Activated T-cell treated with anti-CD3 and anti-CD28 coated beads, Interleukin-2, amount 50 U/mL, for 24 hours (primary cell): Measurements from ENCODE around the gene DET1.
"Not testable (repeated sequence)": the region's sequence is repeated elsewhere in the genome, so short reads cannot be mapped to it uniquely, and the experiment has no call there.

ENCODE experiments used
- DNase-seq: peaks from one replicate; pipeline ENCODE4 v3.0.0-alpha.2; 2020
- H3K27ac Mint-ChIP-seq: 2 replicates; pipeline ENCODE4 v1.8.0; 2020; ENCODE audit warnings: mild to moderate bottlenecking, mixed read lengths
- H3K27me3 Mint-ChIP-seq: 2 replicates; pipeline ENCODE4 v1.8.0; 2020; ENCODE audit warnings: mixed read lengths
- H3K36me3 Mint-ChIP-seq: 2 replicates; pipeline ENCODE4 v1.8.0; 2020; ENCODE audit warnings: low read depth, mixed read lengths
- H3K4me1 Mint-ChIP-seq: 2 replicates; pipeline ENCODE4 v1.8.0; 2020; ENCODE audit warnings: low read depth, mixed read lengths
- H3K4me3 Mint-ChIP-seq: 2 replicates; pipeline ENCODE4 v1.8.0; 2020; ENCODE audit warnings: mild to moderate bottlenecking, moderate library complexity, mixed read lengths
- H3K9me3 Mint-ChIP-seq: 2 replicates; pipeline ENCODE4 v1.8.0; 2020; ENCODE audit warnings: mixed read lengths

The DET1 gene

DNA sequence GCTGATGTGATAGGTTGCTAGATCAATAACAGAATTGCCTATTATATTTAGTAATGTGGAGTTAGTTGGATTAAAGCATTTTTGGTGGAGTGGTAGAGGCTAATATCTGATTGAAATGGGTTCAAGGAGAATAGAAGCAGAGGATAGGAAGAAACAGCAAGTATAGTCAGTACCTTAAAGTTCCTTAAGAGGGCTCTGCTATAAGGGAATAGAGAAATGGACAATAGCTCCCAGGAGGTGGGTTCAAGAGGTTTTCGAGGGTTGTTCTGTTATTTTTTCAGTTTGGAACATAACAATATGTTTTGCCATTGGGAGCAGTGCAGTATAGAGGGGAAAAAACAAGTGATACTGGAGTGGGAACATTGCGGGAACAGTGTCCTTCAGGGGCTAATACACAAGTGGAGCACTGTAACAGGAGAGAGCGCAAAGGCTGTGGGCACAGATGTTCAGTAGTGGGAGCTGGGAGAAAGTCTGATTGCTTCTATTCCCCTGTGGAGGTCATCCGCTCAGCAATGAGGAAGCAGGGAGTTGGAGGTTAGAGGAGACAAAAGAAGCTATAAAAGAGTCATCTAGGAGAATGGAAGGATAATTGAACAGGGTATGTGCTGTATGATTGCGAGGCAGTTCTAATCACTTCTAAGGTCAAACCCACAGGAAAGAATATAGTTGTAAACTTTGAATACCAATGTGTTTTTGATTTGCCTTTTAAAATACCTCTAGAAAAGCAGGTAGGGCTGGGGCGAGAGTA, 75.7 kb downstream of the DET1 start:
- no peaks in the 10 kb centered on the region for H3K9me3 Mint-ChIP-seq
- peaks cover 19% of the 10 kb centered on the region for H3K4me1 Mint-ChIP-seq
- DNase-seq, result no peak
- no peak overlapping the region for H3K27ac Mint-ChIP-seq
- H3K4me3 Mint-ChIP-seq, result no peak overlapping the region
- H3K36me3 Mint-ChIP-seq, result peaks cover 42% of the 10 kb centered on the region
- H3K27me3 Mint-ChIP-seq, result no peaks in the 10 kb centered on the region

DNA sequence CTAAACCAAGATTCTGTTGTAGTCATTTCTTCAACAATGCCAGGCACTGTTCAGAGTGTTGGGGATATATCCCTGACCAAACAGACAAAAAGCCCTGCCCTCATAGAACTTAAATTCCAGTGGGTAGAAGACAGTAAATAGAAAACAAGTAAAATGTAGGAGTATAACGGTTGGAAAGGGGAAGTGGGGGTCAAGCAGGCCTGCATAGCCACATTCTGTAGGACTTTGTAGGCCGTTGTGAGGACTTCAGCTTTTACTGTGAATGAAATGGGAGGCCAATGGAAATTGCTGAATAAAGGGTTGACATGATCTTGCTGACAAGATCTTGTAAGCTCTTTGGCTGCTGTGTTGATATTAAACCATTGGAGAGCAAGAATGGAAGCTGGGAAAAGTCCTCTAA, 77.2 kb downstream of the DET1 start:
- H3K36me3 Mint-ChIP-seq, result peaks cover 42% of the 10 kb centered on the region
- peak overlapping the region; percentile 88 for H3K4me3 Mint-ChIP-seq
- H3K27me3 Mint-ChIP-seq, result no peaks in the 10 kb centered on the region
- no peaks in the 10 kb centered on the region for H3K9me3 Mint-ChIP-seq
- no peak overlapping the region for H3K27ac Mint-ChIP-seq
- peaks cover 32% of the 10 kb centered on the region for H3K4me1 Mint-ChIP-seq
- no peak for DNase-seq

DNA sequence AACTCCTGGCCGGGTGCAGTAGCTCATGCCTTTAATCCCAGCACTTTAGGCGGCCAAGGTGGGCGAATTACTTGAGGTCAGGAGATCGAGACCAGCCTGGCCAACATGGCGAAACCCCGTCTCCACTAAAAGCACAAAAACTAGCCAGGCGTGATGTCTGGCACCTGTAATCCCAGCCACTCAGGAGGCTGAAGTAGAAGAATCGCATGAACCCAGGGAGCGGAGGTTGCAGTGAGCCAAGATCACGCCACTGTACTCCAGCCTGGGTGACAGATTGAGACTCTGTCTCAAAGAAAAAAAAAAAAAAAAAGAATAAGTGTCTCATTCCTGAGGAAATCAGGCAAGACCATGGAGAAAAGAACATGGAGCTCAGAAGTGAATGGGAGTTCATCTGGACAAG, 77.8 kb downstream of the DET1 start:
- H3K4me1 Mint-ChIP-seq, result peaks cover 36% of the 10 kb centered on the region
- H3K4me3 Mint-ChIP-seq, result peak overlapping the region; percentile 88
- not testable (repeated sequence) for DNase-seq, H3K9me3 Mint-ChIP-seq, H3K27me3 Mint-ChIP-seq
- peaks cover 42% of the 10 kb centered on the region for H3K36me3 Mint-ChIP-seq
- peak overlapping the region; percentile 100 for H3K27ac Mint-ChIP-seq

DNA sequence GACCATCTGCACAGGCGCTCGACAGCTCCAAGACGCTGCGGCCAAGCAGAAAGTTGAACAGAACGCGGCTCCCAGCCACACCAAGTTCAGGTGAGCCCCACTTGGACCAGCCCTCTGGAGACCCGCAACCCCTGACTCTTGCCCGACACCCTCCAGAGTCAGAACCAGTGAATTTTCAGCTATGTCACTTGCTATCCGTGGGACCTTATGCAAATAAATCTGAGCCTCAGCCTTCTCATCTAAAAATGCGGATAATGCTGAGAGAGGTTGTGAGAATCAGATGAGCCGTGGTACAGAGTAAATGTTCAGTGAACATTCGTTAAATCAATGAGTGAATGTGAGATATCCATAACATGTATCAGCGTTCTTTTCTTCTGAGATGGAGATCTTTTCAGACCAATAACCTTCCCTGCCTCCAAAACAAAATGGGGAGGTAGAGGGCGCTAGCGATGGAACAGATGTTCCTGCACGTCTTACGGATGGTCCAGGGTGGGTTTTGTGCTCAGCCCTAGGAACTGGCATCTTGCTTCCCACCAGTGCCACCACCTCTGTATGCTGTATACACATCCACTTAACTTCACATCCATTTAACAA, 78.4 kb downstream of the DET1 start:
- peak overlapping the region; percentile 88 for H3K4me3 Mint-ChIP-seq
- no peaks in the 10 kb centered on the region for H3K9me3 Mint-ChIP-seq
- H3K27ac Mint-ChIP-seq, result peak overlapping the region; percentile 100
- DNase-seq, result no peak
- no peaks in the 10 kb centered on the region for H3K27me3 Mint-ChIP-seq
- H3K36me3 Mint-ChIP-seq, result peaks cover 42% of the 10 kb centered on the region
- peaks cover 36% of the 10 kb centered on the region for H3K4me1 Mint-ChIP-seq

DNA sequence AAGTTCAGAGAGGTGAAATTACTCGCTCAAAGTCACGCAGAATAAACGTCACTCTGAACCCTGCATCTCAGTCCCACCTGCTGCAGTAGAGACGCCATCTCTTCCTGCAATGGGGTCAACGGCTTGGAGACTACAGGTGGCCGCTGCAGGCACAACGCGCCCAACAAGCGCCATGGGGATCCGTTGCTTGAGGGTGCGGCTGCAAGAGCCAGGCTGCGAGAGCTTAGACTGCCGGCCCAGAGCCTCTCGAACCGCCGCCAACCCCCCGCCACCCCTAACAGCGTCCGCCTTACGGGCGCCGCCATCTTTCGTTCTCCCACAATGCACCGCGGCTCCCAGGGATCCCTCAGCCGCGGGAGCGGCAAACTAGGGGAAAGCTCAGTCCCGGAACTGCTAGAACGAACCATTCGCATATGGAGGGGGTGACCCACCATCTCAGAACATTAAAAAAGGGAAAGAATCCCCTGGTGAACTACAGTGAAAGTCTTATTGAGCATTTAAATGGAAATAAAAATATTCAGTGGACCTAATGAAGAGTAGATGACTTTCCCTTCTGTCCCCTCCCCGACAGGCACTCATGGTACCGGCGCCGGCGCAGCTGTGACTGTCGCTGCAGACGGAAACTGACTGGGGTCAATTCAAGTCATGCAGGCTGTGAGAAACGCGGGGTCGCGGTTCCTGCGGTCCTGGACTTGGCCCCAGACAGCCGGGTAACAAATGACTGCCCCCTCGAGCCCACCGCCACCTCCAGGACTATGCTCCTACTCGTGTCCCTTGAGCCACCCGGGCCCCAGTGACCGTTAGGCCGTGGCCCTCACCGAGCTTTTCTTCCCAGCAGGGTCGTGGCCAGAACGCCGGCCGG, 79.2 kb downstream of the DET1 start, which contains the start of the genes MRPL46 and MRPS11:
Gene MRPL46, minus strand, starts transcription at position 316 of the 862 bp plus-strand sequence. Its CDS starts 11 bp downstream, at position 305.
Gene MRPS11, plus strand, starts transcription at position 636 of the 862 bp plus-strand sequence. Its CDS starts 10 bp downstream, at position 646.
- Mint-ChIP-seq H3K27ac (peak within 1 kb of the TSS; percentile 100), H3K9me3 (no peaks in the 10 kb centered on the region), H3K36me3 (peaks cover 41% of the 10 kb centered on the region), H3K27me3 (no peaks in the 10 kb centered on the region), H3K4me1 (peaks cover 35% of the 10 kb centered on the region), H3K4me3 (peak within 1 kb of the TSS; percentile 88)
- DNase-seq, result peak; percentile 91

DNA sequence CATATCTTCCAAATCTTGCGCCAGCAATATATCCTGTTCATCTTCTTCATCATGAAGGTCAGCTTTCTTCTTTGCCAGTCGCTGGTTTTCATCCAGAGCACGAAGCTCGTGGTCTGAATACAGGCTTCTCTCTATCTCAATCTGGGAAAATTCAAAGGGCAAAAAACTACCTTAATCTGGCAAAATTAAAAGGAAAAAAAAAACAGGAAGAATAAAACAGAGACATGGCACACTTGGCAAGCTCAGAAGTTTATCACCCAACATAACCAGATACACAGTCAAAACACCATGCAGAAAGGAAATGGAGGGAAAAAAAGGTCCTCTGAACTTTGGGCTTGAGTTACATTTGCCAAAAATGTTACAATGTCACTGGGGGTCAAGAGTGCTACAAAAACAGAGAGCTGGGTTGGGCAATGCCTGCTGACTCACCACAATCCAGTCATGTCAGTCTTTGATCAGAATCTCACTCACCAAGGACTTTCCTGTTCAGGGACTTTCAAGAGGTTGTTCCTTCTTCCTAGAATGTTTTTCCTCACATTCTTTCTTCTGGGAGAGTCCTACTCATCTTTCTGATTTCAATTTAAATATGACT, 80.8 kb downstream of the DET1 start:
- Mint-ChIP-seq H3K27ac (peak overlapping the region; percentile 100), H3K4me3 (peak overlapping the region; percentile 88), H3K9me3 (no peaks in the 10 kb centered on the region), H3K27me3 (no peaks in the 10 kb centered on the region), H3K36me3 (peaks cover 48% of the 10 kb centered on the region), H3K4me1 (peaks cover 28% of the 10 kb centered on the region)
- DNase-seq, result no peak

DNA sequence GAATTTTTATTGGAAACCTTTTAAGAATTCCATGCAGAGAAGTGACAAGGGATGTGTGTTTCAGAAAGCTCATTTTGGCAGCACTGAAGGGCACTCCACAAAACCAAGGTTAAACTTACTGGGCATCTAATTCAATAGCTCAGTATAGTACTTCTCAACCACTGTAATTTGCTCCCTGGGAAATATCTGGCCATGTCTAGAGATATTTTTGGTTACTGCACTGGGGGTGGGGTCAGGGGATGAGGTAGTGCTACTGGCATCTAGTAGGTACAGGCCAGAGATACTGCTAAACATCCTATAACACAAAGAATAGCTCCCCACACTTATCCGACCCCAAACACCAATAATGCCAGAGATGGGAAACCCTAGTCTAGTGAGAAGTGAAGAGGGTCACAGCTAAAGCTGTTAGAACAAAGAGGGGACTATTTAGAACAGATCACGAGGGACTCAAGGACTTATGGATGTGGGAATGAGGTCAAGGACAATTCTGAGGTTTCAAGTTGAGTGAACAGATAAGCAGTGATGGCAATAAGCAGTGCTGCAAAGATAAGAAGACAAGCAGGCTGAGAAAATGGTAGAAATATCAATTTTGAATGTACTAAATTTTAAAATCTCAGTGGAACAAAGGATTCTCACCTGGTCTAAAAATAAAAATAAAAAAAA, 82.5 kb downstream of the DET1 start:
- H3K27ac Mint-ChIP-seq, result peak overlapping the region; percentile 74
- no peaks in the 10 kb centered on the region for H3K27me3 Mint-ChIP-seq
- H3K4me1 Mint-ChIP-seq, result peaks cover 28% of the 10 kb centered on the region
- peaks cover 66% of the 10 kb centered on the region for H3K36me3 Mint-ChIP-seq
- H3K9me3 Mint-ChIP-seq, result no peaks in the 10 kb centered on the region
- no peak for DNase-seq
- H3K4me3 Mint-ChIP-seq, result peak overlapping the region; percentile 11
